Stimulated activated naive CD4-positive, alpha-beta T cell (primary cell): Measurements from ENCODE around the gene MPI.
"Not testable (repeated sequence)": the region's sequence is repeated elsewhere in the genome, so short reads cannot be mapped to it uniquely, and the experiment has no call there.

Source experiments
- DNase-seq, 6 experiments: peaks; one replicate each; lab custom pipeline; 2025; lab: John Stamatoyannopoulos, UW

MPI gene

DNA sequence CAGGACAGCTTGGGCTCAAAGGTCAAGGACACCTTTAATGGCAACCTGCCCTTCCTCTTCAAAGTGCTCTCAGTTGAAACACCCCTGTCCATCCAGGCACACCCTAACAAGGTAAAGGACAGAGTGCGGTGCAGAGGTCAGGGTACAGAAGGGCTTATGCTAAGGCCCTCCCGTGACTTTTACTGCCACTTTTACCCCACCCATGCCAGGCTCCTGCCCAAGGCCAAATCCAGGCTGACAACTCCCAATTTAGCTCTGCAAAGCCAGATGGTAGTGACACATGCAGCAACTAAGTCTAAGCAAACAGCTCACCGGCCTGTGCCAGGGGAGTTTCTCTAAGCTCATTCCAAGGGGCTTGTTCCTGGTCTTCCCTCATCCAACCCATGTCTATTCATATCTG is 1.6 kb downstream of the MPI start:
- DNase-seq, result no peak

- no peak for DNase-seq
These were observed 2.5 kb downstream of the MPI start for GRCh38 chr15:74892313-74892712.

- DNase-seq, result no peak
These were observed 3.1 kb downstream of the MPI start for GRCh38 chr15:74892931-74893330.

GRCh38 chr15:74893627-74894026 is 3.8 kb downstream of the MPI start:
- peak in 4 of 6 experiments; percentile 25 to 71 (median 64) for DNase-seq

GRCh38 chr15:74894383-74894782 is 4.5 kb downstream of the MPI start:
- not testable (repeated sequence) for DNase-seq

GRCh38 chr15:74895830-74896229 is 6.0 kb downstream of the MPI start:
- DNase-seq, result no peak

GRCh38 chr15:74896316-74896715 is 6.5 kb downstream of the MPI start:
- no peak for DNase-seq

GRCh38 chr15:74897300-74897701 is 7.5 kb downstream of the MPI start:
- DNase-seq, result no peak

DNA sequence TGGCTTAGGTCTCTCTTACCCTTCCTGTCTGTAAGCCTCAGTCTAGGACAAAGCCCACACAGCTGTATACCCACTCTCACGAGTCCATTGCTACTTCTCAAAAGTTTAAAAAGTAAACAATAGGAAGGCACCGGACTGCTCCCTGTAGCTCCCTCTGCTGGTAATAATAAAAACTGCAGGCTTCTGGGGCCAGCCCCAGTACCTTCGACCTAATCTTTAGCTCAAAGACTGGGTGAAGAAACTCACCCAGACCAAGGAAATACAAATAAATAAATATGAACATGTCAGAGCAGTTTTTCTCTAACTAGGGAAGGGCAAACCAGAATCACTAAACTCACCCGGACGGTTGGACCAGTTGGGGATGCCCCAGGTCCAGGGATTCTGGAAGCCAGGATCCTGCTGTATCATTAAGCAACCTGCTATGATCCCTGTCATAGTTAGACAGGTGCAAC is 11.8 kb downstream of the MPI start:
- DNase-seq, result peak in 5 of 6 experiments; percentile 25 to 77 (median 34)

DNA sequence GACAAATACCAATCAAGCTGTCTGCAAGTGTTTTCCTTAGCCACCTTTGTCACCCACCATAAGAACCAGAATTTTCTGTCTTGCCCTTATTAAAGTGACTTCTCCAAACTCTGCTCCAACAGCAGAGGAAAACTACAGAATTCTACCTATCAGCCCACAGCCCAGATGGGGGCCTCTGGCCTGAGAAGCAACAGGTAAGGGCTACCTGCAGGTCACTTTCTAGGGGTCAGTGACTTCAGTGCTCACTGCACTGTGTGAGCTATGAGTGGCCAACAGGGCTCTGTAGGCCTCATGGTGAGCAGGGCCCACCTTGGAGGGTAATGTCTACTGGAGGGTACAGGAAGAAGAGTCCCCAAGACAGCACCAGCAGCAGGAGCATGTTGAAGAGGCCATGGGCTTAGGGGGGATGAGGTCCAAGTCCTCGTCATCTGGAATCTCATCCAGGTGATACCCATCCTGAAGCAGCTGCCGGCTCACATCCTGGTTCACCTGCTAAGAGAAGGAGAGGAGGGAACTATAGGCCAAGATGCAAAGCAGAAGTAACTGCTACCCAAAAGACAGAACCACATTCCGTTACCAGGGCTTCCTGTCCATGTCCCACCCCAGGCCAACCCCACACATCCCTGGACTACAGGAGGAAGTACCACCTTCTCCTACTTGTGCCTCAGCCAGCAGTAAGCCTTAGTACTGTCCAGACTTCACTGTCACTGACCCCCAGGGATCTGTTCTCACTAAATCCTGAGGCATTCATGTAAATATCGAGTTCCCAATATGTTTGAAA is 12.6 kb downstream of the MPI start:
- no peak for DNase-seq

GRCh38 chr15:74903676-74904075 is 13.8 kb downstream of the MPI start:
- DNase-seq, result no peak

GRCh38 chr15:74904190-74904805 is 14.5 kb downstream of the MPI start:
- DNase-seq, result no peak

GRCh38 chr15:74906067-74906449 is 16.2 kb downstream of the MPI start:
- peak in 3 of 6 experiments; percentile 22 to 68 (median 44) for DNase-seq

GRCh38 chr15:74906450-74907162 is 16.8 kb downstream of the MPI start, which contains the start of gene FAM219B:
Gene FAM219B (minus strand): TSS chr15:74906851. CDS start chr15:74906800, 51 bp downstream.
- peak; percentile 43 to 68 (median 58) for DNase-seq

DNA sequence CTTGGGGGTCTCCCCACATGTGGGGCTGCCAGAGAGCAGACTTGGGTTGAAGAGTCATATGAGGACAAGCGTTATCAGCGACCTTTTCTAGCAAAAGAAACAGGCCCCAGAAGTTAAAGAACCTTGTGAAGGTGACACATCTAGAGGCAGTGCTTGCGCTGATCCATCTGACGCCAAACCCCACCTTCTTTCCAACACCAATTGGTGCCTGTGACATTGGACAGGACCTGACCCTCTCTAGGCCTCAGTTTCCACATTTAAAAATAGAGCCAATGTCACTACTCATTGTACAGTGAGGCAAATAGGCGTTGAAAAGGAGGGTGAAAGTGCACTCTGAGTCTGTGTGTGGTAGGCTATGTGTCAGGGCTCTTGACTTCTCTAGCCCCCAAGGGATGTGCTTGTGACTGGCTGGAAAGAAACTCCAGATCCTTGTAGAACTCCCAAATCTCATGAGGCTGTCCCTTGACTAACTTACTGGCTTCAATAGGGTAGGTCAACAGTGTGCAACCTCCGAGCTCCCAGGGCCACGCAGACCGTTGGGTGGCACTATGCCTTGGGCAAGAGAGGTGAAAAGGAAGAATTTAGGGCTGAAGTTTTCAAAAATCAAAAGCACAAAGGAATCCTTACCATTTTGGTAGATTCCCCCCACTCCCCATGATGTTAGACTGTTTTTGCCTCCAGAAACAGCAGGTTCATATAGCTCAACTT is 17.5 kb downstream of the MPI start:
- DNase-seq, result no peak

- no peak for DNase-seq
These were observed 18.8 kb downstream of the MPI start for GRCh38 chr15:74908635-74909034.

- DNase-seq, result no peak
These were observed 23.2 kb downstream of the MPI start for GRCh38 chr15:74913041-74913440.

- not testable (repeated sequence) for DNase-seq
These were observed 24.0 kb downstream of the MPI start for GRCh38 chr15:74913799-74914198.

DNA sequence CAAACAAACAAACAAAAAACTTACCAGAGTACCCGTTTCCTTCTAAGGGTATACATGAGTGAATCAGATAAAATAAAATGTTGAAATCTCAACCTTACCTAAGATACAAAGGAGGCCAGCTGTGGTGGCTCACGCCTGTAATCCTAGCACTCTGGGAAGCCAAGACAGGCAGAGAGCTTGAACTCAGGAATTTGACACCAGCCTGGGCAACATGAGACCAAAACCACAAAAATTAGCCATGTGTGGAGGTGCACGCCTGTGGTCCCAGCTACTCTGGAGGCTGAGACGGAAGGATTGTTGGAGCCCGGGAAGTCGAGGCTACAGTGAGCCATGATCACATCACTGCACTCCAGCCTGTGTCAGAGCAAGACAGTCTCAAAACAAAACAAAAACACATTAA is 27.8 kb downstream of the MPI start:
- no peak for DNase-seq

DNA sequence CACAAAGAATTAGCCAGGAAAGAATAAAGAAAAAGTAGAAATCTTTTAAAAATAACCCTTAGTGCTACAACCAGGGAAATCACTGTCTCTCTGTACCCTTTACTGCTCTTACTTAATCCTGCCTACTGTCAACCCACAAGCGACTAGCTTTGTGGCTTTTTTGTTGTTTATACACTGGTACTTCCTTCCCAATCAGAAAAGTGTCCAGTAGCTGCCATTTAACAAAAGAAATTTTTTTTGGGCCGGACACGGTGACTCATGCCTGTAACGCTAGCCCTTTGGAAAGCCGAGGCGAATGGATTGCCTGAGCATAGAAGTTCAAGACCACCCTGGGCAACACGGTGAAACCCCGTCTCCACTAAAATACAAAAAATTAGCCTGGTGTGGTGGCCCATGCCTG is 30.6 kb downstream of the MPI start:
- no peak for DNase-seq

- DNase-seq, result no peak
These were observed 34.7 kb downstream of the MPI start for GRCh38 chr15:74924525-74924924.

DNA sequence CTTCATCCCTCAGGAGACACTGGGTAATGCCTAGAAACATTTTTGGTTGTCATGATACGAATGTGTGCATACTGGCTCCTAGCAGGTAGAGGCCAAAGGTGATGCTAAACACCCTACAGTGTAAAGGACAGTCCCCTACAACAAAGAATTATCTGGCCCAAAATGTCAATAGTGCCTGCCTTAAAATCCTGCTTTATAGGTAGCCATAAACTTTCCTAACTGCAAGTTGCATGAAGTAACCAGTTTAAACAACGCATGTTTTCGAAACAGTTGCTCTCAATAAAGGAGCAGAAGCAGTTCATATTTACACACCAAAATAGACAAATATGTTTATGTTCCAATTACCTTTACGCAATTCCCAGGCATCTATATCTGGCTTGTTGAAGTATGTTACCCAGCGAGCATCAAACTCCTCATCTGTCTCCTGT is 38.9 kb downstream of the MPI start:
- DNase-seq, result no peak
